Esophagus muscularis mucosa (tissue), 4 donors: Measurements from ENCODE around the gene SIX5.

ENCODE experiments used
- CTCF ChIP-seq, 3 experiments: fragments of 200-600 bp in 2 of 3; fragments of 450-650 bp in 1 of 3; sonication (generic) in 2 of 3; IDR thresholded peaks; one replicate each; pipeline ENCODE4 v1.5.1; 2017 to 2019; ENCODE audit warnings: antibody characterized with exemption in 3 of 3, mild to moderate bottlenecking in 2 of 3, moderate library complexity in 1 of 3
- EP300 ChIP-seq: sonication (generic); formaldehyde crosslinking; IDR thresholded peaks from one replicate; pipeline ENCODE4 v1.6.1; 2017; ENCODE audit warnings: antibody characterized with exemption
- POLR2A ChIP-seq: fragments of 450-650 bp; IDR thresholded peaks from one replicate; pipeline ENCODE4 v1.6.1; 2017; ENCODE audit warnings: antibody characterized with exemption, moderate library complexity, mild to moderate bottlenecking, low read depth

GRCh38 chr19:45791744-45792469 lies 22.9 kb upstream of the SIX5 start:
- TF ChIP-seq CTCF (IDR thresholded peaks at IDR 0.05) = no peak
- no peak for TF ChIP-seq EP300
- TF ChIP-seq POLR2A = no peak
